Measurements from ENCODE around the gene GPR158. TPM values are rescaled to one million over a fixed set of nuclear protein-coding genes. Genes with fewer than 3 reads are reported as not detected.
"Not testable (repeated sequence)": the region's sequence is repeated elsewhere in the genome, so short reads cannot be mapped to it uniquely, and the experiment has no call there.

GPR158 gene
- total RNA-seq, 1 experiment from 2014 or later = 0.42 TPM

- no peak overlapping the region for H3K4me3 ChIP-seq
- no peaks in the 10 kb centered on the region for H3K27me3 ChIP-seq (replicated peaks)
- H3K9me3 ChIP-seq (replicated peaks) = no peaks in the 10 kb centered on the region
- no peak overlapping the region for H3K27ac ChIP-seq
- no peaks in the 10 kb centered on the region for H3K4me1 ChIP-seq (replicated peaks)
- no peaks in the 10 kb centered on the region for H3K36me3 ChIP-seq
- no peak for DNase-seq (ENCODE audit: low read depth in 1 of 2, low spot score in 2 of 2)
These were observed 182.5 kb downstream of the GPR158 start for GRCh38 chr10:25357269-25357668.

GRCh38 chr10:25382029-25382810 is 207.4 kb downstream of the GPR158 start:
- no peak overlapping the region for H3K27ac ChIP-seq
- no peak overlapping the region for H3K4me3 ChIP-seq
- no peak for DNase-seq (ENCODE audit: low read depth in 1 of 2, low spot score in 2 of 2)
- H3K27me3 ChIP-seq (replicated peaks) = 0 out of 2 replicates have a peak, but pooled peaks cover 2% of the 10 kb centered on the region
- no peaks in the 10 kb centered on the region for H3K36me3 ChIP-seq
- H3K4me1 ChIP-seq (replicated peaks) = no peaks in the 10 kb centered on the region
- H3K9me3 ChIP-seq (replicated peaks) = no peaks in the 10 kb centered on the region; the same call in 1 of the 2 replicates

- H3K9me3 ChIP-seq (replicated peaks); H3K4me1 ChIP-seq (replicated peaks); DNase-seq (ENCODE audit: low read depth in 1 of 2, low spot score in 2 of 2); H3K27me3 ChIP-seq (replicated peaks); H3K36me3 ChIP-seq; H3K27ac ChIP-seq; H3K4me3 ChIP-seq: not testable (repeated sequence)
These were observed 208.1 kb downstream of the GPR158 start for GRCh38 chr10:25382901-25383300.

- H3K27ac ChIP-seq = no peak overlapping the region
- no peak for DNase-seq (ENCODE audit: low read depth in 1 of 2, low spot score in 2 of 2)
- H3K9me3 ChIP-seq (replicated peaks) = no peaks in the 10 kb centered on the region; the same call in none of the 2 replicates
- H3K36me3 ChIP-seq = no peaks in the 10 kb centered on the region
- 0 out of 2 replicates have a peak, but pooled peaks cover 2% of the 10 kb centered on the region for H3K27me3 ChIP-seq (replicated peaks)
- H3K4me3 ChIP-seq = no peak overlapping the region
- no peaks in the 10 kb centered on the region for H3K4me1 ChIP-seq (replicated peaks)
These were observed 208.9 kb downstream of the GPR158 start for GRCh38 chr10:25383686-25384085.

GRCh38 chr10:25384618-25385017 is 209.8 kb downstream of the GPR158 start:
- 0 out of 2 replicates have a peak, but pooled peaks cover 2% of the 10 kb centered on the region for H3K27me3 ChIP-seq (replicated peaks)
- H3K27ac ChIP-seq = no peak overlapping the region
- DNase-seq (ENCODE audit: low read depth in 1 of 2, low spot score in 2 of 2) = no peak
- H3K4me1 ChIP-seq (replicated peaks) = no peaks in the 10 kb centered on the region
- no peaks in the 10 kb centered on the region for H3K36me3 ChIP-seq
- no peaks in the 10 kb centered on the region; the same call in none of the 2 replicates for H3K9me3 ChIP-seq (replicated peaks)
- no peak overlapping the region for H3K4me3 ChIP-seq

- Histone ChIP-seq H3K27me3 (replicated peaks) (no peaks in the 10 kb centered on the region), H3K4me1 (replicated peaks) (no peaks in the 10 kb centered on the region), H3K27ac (no peak overlapping the region), H3K4me3 (no peak overlapping the region), H3K9me3 (replicated peaks) (no peaks in the 10 kb centered on the region; the same call in none of the 2 replicates), H3K36me3 (no peaks in the 10 kb centered on the region)
- DNase-seq (ENCODE audit: low read depth in 1 of 2, low spot score in 2 of 2) = no peak
These were observed 213.5 kb downstream of the GPR158 start for GRCh38 chr10:25388188-25388861.

- Histone ChIP-seq H3K36me3 (no peaks in the 10 kb centered on the region), H3K9me3 (replicated peaks) (no peaks in the 10 kb centered on the region; the same call in none of the 2 replicates), H3K27me3 (replicated peaks) (no peaks in the 10 kb centered on the region), H3K4me3 (no peak overlapping the region), H3K27ac (no peak overlapping the region), H3K4me1 (replicated peaks) (no peaks in the 10 kb centered on the region)
- DNase-seq (ENCODE audit: low read depth in 1 of 2, low spot score in 2 of 2) = no peak
These were observed 214.0 kb downstream of the GPR158 start for GRCh38 chr10:25388862-25389206.

GRCh38 chr10:25390733-25391132 is 215.9 kb downstream of the GPR158 start:
- Histone ChIP-seq H3K36me3 (no peaks in the 10 kb centered on the region), H3K9me3 (replicated peaks) (no peaks in the 10 kb centered on the region; the same call in none of the 2 replicates), H3K4me3 (no peak overlapping the region), H3K4me1 (replicated peaks) (no peaks in the 10 kb centered on the region), H3K27me3 (replicated peaks) (no peaks in the 10 kb centered on the region), H3K27ac (no peak overlapping the region)
- no peak for DNase-seq (ENCODE audit: low read depth in 1 of 2, low spot score in 2 of 2)

GRCh38 chr10:25392132-25392531 is 217.3 kb downstream of the GPR158 start:
- Histone ChIP-seq H3K36me3 (no peaks in the 10 kb centered on the region), H3K4me1 (replicated peaks) (no peaks in the 10 kb centered on the region), H3K4me3 (no peak overlapping the region), H3K27me3 (replicated peaks) (no peaks in the 10 kb centered on the region), H3K9me3 (replicated peaks) (no peaks in the 10 kb centered on the region; the same call in 1 of the 2 replicates), H3K27ac (no peak overlapping the region)
- DNase-seq (ENCODE audit: low read depth in 1 of 2, low spot score in 2 of 2) = no peak

- no peak for DNase-seq (ENCODE audit: low read depth in 1 of 2, low spot score in 2 of 2)
- H3K4me1 ChIP-seq (replicated peaks) = no peaks in the 10 kb centered on the region
- H3K36me3 ChIP-seq = no peaks in the 10 kb centered on the region
- no peaks in the 10 kb centered on the region; the same call in 1 of the 2 replicates for H3K9me3 ChIP-seq (replicated peaks)
- no peak overlapping the region for H3K4me3 ChIP-seq
- H3K27ac ChIP-seq = no peak overlapping the region
- H3K27me3 ChIP-seq (replicated peaks) = no peaks in the 10 kb centered on the region
These were observed 218.8 kb downstream of the GPR158 start for GRCh38 chr10:25393621-25394020.

- H3K4me1 ChIP-seq (replicated peaks) = no peaks in the 10 kb centered on the region
- no peaks in the 10 kb centered on the region for H3K9me3 ChIP-seq (replicated peaks)
These were observed 223.9 kb downstream of the GPR158 start for GRCh38 chr10:25398680-25399079.

GRCh38 chr10:25405871-25406270 is 231.1 kb downstream of the GPR158 start:
- Histone ChIP-seq H3K27ac (no peak overlapping the region), H3K9me3 (replicated peaks) (no peaks in the 10 kb centered on the region), H3K36me3 (no peaks in the 10 kb centered on the region), H3K27me3 (replicated peaks) (peaks cover 4% of the 10 kb centered on the region), H3K4me1 (replicated peaks) (no peaks in the 10 kb centered on the region), H3K4me3 (no peak overlapping the region)
- DNase-seq (ENCODE audit: low read depth in 1 of 2, low spot score in 2 of 2) = no peak

More at GRCh38 chr10:25398680-25399079, 223.9 kb downstream of the GPR158 start:
- H3K27ac ChIP-seq = no peak overlapping the region
- H3K4me3 ChIP-seq = no peak overlapping the region
- DNase-seq (ENCODE audit: low read depth in 1 of 2, low spot score in 2 of 2) = no peak
- no peaks in the 10 kb centered on the region for H3K36me3 ChIP-seq
- peaks cover 4% of the 10 kb centered on the region for H3K27me3 ChIP-seq (replicated peaks)

GRCh38 chr10:25417611-25418010 is 242.8 kb downstream of the GPR158 start:
- no peaks in the 10 kb centered on the region for H3K27me3 ChIP-seq (replicated peaks)
- H3K4me3 ChIP-seq = no peak overlapping the region
- DNase-seq (ENCODE audit: low read depth in 1 of 2, low spot score in 2 of 2) = no peak
- H3K4me1 ChIP-seq (replicated peaks) = no peaks in the 10 kb centered on the region
- no peak overlapping the region for H3K27ac ChIP-seq
- H3K36me3 ChIP-seq = no peaks in the 10 kb centered on the region
- H3K9me3 ChIP-seq (replicated peaks) = no peaks in the 10 kb centered on the region

GRCh38 chr10:25425776-25426175 is 251.0 kb downstream of the GPR158 start:
- no peak for DNase-seq (ENCODE audit: low read depth in 1 of 2, low spot score in 2 of 2)
- Histone ChIP-seq H3K36me3 (no peaks in the 10 kb centered on the region), H3K4me3 (no peak overlapping the region), H3K27ac (no peak overlapping the region), H3K4me1 (replicated peaks) (no peaks in the 10 kb centered on the region), H3K9me3 (replicated peaks) (no peaks in the 10 kb centered on the region), H3K27me3 (replicated peaks) (no peaks in the 10 kb centered on the region)

All from SJSA1 (cell line).